HUDEP-2 (cell line): Measurements from ENCODE around the gene MYL2.

ENCODE experiments used
- DNase-seq, 76 experiments: peaks; one replicate each; lab custom pipeline; 2025; ENCODE audit not compliant: unreplicated experiment in 76 of 76; lab: John Stamatoyannopoulos, UW

MYL2 gene

DNA sequence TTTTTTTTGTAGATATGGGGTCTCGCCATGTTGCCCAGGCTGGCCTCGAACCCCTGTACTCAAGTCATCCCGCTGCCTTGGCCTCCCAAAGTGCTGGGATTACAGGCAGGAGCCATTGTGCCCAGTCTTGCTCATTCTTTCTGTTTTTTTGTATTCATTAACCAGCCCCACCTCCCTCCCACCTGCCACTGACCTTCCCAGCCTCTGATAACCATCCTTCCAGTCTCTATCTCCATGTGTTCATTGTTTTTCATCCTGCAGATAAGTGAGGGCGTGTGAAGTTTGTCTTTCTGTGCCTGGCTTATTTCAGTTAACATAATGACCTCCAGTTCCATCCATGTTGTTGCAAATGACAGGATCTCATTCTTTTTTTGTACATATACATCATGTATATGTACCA, 19.0 kb downstream of the MYL2 start:
- DNase-seq: no peak

DNA sequence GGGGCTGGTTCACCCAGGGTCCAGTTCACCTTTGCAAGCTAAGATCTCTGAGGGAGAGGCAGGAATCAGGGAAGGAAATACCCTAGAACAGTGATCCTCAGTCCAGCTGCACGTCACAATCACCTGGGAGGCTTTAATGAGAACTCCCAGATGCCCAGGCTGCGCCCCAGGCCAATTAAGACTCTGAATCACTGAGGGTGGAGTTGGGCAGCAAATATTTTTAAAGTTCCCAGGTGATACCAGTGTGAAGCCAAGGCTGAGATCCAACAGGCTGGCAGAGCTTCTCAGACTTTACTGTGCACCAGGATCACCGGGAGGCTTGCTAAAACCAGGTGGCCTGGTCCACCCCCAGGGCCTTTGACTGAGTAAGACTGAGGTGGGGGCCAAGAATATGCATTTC, 23.8 kb downstream of the MYL2 start:
- DNase-seq: no peak

DNA sequence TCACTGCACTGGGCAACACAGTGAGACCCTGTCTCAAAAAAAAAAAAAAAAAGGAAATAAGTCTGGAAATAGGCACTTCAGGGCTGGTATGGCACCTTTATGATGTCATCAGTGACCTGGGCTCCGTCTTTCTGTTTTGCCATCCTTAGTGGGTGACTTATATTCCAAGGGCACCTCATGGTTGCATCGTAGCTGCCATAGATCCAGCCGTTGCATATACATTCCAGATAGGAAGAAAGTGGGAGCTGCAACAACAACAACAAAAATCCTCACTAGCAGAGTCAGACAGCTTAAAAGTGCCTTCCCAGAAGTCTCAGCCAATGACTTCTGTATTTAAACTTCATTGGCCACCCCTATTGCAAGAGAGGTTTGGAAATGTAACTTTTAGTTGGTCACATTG, 26.4 kb downstream of the MYL2 start:
- no peak for DNase-seq

DNA sequence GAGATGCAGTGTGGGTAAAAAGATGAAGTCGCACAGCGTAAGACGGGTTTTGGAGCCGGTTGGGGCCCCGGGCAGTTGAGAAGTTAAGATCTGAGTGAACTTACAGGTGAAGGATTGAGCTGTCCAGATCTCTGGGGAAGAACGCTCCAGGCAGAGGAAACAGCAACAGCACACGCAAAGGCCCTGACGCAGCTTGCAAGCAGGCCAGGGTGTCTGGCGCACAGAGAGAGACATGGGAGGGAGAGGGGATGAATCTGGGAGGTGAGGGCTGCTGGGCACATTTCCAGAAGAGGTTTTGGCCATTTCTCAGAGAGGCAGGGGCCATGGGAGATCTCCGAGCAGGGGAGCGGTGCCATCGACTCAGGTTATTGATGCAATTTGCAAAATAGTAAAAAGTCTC, 31.0 kb downstream of the MYL2 start:
- DNase-seq: no peak

DNA sequence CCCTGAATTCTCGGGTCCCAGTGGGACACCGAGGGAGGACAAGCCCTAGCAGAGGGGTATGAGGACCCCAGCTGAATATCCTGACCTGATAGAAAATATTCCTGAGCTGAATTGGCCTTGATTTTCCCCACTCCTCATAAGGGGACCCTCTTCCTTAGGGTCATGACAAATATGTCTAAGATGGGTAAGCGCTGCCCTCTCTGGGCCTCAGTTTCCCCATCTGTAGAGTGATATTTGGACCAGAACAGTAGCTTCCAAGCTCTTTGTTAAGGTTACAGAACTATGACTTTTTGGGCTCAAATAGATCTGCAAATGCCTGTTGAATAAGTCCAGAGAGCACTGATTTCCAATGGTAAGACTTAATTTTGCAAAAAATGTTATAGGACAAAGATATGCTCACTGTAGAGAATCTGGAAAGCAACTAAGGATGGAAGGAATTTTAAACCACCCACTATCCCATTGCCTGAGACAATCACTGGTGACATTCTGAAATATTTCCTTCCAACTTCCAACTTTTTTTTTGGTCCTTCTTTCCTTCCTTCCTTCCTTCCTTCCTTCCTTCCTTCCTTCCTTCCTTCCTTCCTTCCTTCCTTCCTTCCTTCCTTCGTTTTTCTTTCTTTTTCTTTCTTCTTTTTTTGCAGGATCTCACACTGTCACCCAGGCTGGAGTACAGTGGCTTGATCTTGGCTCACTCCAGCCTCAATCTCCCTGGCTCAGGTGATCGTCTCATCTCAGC, 32.0 kb downstream of the MYL2 start:
- no peak for DNase-seq

DNA sequence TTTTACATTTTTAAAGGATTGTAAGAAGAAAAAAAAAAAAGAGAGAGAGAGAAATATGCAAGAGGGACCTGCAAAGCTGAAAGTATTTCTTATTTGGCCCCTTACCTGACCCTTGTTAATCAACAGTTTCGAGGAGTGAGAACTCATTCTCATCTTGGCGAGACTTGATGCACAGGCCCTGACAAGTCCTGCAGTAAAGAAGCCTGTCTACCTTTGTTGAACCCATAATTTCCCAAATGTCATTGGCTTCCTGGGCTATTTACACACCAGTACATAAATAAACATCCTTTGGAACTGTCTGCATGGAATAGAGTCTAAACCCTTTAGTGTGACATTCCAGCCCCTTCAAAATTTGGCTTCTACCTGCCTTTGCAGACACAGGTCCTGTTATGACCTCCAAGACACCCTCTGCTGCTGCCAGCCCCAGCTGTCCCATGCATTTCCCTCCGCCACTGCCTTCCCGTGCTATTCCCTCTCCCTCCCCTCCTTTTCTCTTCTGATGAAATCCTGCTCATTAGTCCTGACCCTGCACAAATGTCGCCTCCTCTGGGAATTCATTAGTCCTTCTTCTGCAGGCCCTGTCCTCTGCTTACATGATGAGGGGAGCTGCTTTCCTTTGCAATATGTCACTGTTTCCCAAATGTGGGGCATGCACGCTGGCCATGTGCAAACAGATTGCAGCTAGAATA, 35.1 kb downstream of the MYL2 start:
- no peak for DNase-seq

DNA sequence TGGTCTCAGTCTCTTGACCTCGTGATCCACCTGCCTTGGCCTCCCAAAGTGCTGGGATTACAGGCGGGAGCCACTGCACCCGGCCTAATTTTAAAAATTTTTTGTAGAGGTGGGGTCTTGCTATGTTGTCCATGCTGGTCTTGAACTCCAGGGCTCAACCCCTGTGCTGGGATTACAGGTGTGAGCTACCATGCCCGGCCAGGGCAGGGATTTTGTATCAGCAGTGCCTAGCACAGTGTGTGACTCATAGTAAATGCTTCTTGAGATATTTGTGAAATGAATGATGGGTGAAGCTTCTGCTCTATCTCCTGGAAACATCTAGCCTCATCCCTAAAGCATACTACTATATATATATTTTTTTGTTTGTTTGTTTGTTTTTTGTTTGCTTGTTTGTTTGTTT, 37.1 kb downstream of the MYL2 start:
- no peak for DNase-seq

DNA sequence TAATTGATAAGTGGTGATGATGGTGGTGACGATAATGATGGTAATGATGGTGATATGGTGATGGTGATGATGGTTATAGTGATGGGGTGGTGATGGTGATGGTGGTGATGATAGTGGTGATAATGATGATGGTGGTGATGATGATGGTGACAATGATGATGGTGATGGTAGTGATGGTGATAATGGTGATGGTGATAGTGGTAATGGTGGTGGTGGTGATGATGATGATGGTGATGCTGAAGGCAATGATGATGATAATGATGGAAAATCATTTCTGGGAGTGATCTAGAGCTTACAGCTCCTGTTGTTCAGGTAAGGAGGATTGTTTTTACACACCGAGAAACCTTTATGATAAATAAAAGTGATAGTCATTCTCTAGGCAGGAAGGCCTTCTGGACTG, 39.7 kb downstream of the MYL2 start:
- no peak for DNase-seq

DNA sequence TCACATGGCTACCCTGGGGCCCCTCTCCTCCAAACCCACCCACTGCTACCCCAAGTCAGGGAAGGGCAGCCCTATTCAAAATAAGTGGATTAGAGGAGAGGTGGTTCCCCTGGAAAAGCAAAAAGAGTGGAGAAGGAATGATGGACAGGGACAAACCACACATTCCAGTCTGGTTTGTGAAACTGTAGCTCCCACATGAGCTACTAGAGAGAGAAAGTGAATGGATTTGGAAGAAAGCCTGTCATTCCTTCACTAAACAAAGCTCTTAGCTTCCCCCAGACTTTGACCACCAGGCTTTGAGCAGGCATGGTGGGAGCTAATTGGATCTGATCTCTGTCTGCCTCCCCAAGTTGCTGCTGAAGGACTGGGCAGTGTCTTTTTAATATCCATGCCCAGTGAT, 45.6 kb downstream of the MYL2 start:
- no peak for DNase-seq

DNA sequence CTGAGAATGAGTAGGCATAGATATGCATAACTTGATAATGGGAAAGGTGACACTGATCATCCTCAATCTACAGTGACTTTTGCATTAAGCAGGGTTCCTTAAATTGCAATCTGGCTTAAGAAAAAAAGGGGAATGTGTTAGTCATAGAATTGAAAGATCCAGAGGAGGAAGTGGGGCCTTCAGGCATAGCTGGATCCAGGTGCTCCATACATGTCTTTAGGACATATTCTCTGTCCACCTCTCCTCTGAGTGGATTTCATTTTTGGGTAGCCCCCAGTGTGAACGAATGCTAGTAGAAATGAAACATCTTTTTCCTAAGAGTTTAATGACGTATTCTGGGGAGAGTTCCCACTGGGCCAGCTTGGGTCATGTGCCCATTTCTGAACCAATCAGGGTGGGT, 46.0 kb downstream of the MYL2 start:
- DNase-seq: no peak

DNA sequence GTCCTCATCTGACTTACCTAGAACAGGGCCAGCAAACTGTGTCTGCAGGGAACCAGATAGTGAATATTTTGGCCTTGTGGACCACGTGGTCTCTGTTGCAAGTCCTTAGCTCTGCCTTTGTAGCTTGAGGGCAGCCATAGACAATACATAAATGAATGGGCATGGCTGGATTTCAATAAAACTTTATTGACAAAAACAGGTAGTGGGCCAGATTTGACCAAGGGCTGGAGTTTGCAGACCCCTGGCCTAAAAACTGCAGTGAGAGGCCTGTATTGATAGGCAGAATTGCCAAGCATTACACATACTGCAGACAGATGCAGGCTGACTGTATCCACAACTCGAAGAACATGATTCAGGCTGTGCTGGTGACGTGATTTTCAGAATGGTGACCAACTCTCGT, 48.3 kb downstream of the MYL2 start:
- DNase-seq: no peak

DNA sequence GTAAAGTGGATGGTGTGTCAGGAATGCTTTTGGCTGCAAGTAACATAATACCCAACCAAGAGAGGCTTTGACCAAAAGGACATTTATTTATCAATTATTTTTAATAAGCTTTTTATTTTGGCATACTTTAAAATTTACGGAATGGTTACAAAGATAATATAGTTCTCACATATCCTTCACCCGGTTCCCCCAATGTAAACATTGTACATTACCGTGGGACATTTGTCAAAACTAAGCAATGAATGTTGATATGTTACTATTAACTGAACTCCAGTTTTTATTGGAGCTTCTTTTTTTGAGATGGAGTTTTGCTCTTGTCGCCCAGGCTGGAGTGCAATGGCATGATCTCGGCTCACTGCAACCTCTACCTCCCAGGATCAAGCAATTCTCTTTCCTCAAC, 50.6 kb downstream of the MYL2 start:
- no peak for DNase-seq

DNA sequence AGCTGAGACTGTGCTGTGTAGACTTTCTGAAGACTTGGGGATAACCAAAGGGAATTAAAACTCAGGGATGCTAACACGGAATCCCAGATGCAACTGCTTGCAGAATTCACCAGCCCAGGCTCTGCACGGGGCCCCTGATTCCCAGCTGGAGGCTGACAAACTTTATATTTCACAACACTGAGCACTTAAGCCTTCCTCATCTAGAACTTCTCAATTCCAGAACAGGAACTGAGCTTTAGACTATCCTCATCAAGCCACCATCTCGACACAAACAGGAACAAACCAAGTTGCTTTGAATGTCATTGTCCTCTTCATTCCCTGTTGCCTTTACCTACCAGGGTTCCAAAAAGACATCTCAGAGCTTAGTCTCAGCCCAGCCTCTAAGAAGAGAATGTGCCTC, 51.4 kb downstream of the MYL2 start:
- DNase-seq: no peak

DNA sequence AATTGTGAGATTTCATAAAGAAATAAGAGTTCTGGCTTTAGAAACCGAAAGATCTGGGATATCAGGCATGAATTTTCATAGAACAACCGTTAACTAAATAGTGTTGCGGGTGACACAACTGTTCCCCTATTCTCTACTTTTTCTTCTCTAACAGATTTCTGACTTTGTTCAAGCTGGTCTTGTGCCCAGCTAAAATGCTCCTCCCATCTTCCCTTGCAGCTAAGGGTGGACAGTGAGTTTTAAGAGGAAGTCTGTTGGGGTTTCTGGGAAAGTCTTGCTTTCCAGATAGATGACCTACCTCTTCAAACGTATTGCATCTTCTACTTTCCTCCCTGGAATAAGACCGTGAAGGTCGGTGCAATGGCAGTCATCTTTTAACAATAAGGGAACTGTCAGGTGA, 54.9 kb downstream of the MYL2 start:
- no peak for DNase-seq

DNA sequence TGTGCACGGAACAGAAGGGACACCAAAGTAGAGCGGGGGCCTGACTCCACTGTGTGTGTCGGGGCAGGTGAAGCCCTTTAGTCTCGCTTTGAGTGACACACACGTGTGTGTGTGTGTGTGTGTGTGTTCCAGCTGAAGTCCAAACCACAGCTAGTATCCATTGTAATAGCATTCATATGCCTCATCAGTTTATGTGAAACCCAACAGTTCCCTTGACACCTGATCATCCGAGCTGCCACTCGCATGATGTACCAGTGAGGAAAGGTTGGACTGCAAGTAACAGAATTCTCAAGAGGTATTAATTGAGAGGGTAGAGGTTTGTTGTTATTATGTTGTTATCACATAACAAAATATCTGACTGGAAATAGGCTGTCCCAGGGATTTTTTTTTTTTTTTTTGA, 57.2 kb downstream of the MYL2 start:
- DNase-seq: no peak

DNA sequence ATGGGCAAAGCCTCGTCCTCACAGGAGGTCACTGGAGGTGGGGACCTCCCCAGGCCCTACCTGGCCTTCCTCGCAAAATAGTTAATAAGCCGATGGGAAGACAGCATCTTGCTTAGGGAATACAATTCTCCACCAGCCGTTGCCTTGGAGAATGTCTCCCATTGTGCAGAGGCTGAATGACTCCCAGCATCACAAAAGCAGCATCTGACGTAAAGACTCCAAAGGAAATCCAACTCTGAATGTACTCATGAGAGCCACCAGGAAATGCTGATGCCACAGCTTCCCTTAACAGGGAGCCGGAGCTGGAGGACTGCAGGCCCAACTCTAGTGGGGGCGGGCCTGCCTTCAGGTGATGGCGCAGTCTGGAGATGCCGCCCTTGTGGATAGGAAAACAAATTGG, 58.0 kb downstream of the MYL2 start:
- no peak for DNase-seq

DNA sequence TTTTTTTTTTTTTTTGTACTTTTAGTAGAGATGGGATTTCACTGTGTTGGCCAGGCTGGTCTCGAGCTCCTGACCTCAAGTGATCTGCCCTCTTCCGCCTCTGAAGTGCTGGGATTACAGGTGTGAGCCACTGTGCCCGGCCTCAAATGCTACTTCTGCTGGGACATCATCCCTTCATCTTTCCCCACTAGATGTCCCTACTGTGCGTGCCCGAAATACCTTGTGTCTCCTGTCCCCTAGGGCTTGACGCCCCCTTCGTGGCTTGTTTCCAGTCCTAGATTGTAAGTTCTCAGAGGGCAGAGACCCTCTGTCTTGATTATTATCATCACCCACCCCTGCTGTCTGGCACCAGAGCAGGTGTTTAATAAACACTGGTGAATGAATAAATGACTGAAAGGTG, 58.6 kb downstream of the MYL2 start:
- no peak for DNase-seq
